ENCODE results near the gene PDHB.

The PDHB gene

GRCh38 chr3:58434990-58435389 lies 1.4 kb upstream of the PDHB start:
- no peak for DNase-seq (ENCODE audit: low read depth)
- TF ChIP-seq, protein P1, sequence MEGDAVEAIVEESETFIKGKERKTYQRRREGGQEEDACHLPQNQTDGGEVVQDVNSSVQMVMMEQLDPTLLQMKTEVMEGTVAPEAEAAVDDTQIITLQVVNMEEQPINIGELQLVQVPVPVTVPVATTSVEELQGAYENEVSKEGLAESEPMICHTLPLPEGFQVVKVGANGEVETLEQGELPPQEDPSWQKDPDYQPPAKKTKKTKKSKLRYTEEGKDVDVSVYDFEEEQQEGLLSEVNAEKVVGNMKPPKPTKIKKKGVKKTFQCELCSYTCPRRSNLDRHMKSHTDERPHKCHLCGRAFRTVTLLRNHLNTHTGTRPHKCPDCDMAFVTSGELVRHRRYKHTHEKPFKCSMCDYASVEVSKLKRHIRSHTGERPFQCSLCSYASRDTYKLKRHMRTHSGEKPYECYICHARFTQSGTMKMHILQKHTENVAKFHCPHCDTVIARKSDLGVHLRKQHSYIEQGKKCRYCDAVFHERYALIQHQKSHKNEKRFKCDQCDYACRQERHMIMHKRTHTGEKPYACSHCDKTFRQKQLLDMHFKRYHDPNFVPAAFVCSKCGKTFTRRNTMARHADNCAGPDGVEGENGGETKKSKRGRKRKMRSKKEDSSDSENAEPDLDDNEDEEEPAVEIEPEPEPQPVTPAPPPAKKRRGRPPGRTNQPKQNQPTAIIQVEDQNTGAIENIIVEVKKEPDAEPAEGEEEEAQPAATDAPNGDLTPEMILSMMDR (conservative IDR thresholded peaks at IDR 0.05; ENCODE audit: low read depth, low read length), result no peak
- no peak overlapping the region for H3K4me3 ChIP-seq (ENCODE audit: low read length)

DNA sequence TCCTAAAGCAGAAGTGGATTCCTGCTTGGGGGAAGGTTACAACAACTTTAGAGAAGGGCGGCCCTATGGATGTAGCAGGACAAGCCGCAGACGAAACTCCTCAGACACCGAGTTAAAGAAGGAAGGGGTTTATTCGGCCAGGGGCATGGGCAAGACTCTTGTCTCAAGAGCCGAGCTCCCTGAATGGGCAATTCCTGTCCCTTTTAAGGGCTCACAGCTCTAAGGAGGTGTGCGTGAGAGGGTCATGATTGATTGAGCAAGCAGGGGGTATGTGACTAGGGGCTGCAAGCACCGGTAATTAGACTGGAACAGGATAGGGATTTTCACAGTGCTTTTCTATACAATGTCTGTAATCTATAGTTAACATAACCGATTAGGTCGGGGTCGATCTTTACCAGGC lies 879 bp upstream of the PDHB start:
- no peak overlapping the region for H3K4me3 ChIP-seq (ENCODE audit: low read length)
- TF ChIP-seq, protein P1 (conservative IDR thresholded peaks at IDR 0.05; ENCODE audit: low read depth, low read length), result no peak
- DNase-seq (ENCODE audit: low read depth), result no peak

GRCh38 chr3:58434168-58434504 lies 504 bp upstream of the PDHB start:
- DNase-seq (ENCODE audit: low read depth), result no peak
- TF ChIP-seq, protein P1 (conservative IDR thresholded peaks at IDR 0.05; ENCODE audit: low read depth, low read length), result no peak
- H3K4me3 ChIP-seq (ENCODE audit: low read length), result peak overlapping the region; percentile 25

GRCh38 chr3:58432905-58433304 lies 727 bp downstream of the PDHB start:
- no peak for DNase-seq (ENCODE audit: low read depth)
- peak overlapping the region; percentile 82 for H3K4me3 ChIP-seq (ENCODE audit: low read length)
- TF ChIP-seq, protein P1 (conservative IDR thresholded peaks at IDR 0.05; ENCODE audit: low read depth, low read length), result no peak

GRCh38 chr3:58429657-58430056 lies 4.0 kb downstream of the PDHB start:
- no peak for DNase-seq (ENCODE audit: low read depth)
- H3K4me3 ChIP-seq (ENCODE audit: low read length), result no peak overlapping the region
- TF ChIP-seq, protein P1 (conservative IDR thresholded peaks at IDR 0.05; ENCODE audit: low read depth, low read length), result no peak

- no peak for DNase-seq (ENCODE audit: low read depth)
- no peak overlapping the region for H3K4me3 ChIP-seq (ENCODE audit: low read length)
- TF ChIP-seq, protein P1 (conservative IDR thresholded peaks at IDR 0.05; ENCODE audit: low read depth, low read length), result no peak
Observed at GRCh38 chr3:58427661-58428361, 5.8 kb downstream of the PDHB start.

DNA sequence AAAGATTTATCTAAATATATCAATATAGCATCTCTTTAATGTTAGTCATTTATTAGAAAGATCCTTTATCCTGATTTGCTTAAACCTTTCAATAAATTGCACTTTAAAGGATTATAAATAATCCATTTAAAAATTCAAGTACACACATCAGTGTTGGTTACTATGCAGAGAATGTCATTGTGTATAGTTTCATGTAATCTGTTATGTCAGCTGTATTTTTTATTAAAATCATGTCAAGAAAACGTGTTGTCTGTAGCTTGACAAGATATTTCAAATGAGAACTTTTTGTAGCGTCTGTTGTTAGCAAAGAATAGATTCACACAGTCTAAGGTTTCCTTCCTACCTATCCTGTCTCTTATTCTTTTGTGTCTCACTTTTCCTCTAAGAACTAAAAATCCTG lies 7.8 kb downstream of the PDHB start:
- TF ChIP-seq, protein P1 (conservative IDR thresholded peaks at IDR 0.05; ENCODE audit: low read depth, low read length), result no peak
- no peak overlapping the region for H3K4me3 ChIP-seq (ENCODE audit: low read length)
- no peak for DNase-seq (ENCODE audit: low read depth)
